GM12878 (cell line): ENCODE measurements around the gene CAMTA1. TPM values are rescaled to one million over a fixed set of nuclear protein-coding genes. Genes with fewer than 3 reads are reported as not detected.

Experiments used
- ATAC-seq: fragments of 200-7000 bp; cut with Tn5 transposase; 3 replicates; pipeline ENCODE4 v1.9.1; 2020; ENCODE audit warnings: mild to moderate bottlenecking, moderate library complexity
- BruUV-seq: library from RNA; stranded (reverse); fragments of 400-500 nt; replicated peaks from 2 replicates; lab custom pipeline; 2021; lab: Mats Ljungman, UMichigan
- CTCF ChIA-PET: fragments of 300-600 bp; sonication (Branson Sonifier 250); formaldehyde crosslinking; extraction: SDS; loops from one replicate; lab custom pipeline; 2021; ENCODE audit warnings: inconsistent platforms; lab: Yijun Ruan, JAX
- POLR2A ChIA-PET: fragments of 350-600 bp; formaldehyde crosslinking; extraction: SDS; loops from one replicate; lab custom pipeline; 2021; ENCODE audit warnings: inconsistent platforms; lab: Charles Lee
- RAD21 ChIA-PET: fragments of 300-600 bp; sonication (Branson Sonifier 250); formaldehyde crosslinking; loops from one replicate; lab custom pipeline; 2023; ENCODE audit warnings: antibody characterized with exemption; ENCODE audit not compliant: unreplicated experiment; lab: Charles Lee
- SMC1A ChIA-PET: fragments of 300-600 bp; sonication (Branson Sonifier 250); formaldehyde crosslinking; loops from one replicate; lab custom pipeline; 2023; ENCODE audit not compliant: unreplicated experiment, uncharacterized antibody; lab: Charles Lee
- DNase-seq: peaks from one replicate; pipeline ENCODE4 v3.0.0-alpha.2; 2011; ENCODE audit warnings: low read depth, low spot score
- FAIRE-seq: peaks from 3 replicates; lab custom pipeline; 2011; peaks lifted over from hg19 to GRCh38; lab: Jason Lieb, UNC
- H2AFZ ChIP-seq: 2 replicates; pipeline ENCODE4 v1.6.0; 2011; ENCODE audit warnings: low read depth, low read length, control low read depth; ENCODE audit not compliant: control insufficient read depth
- H3K27ac ChIP-seq: 2 replicates; pipeline ENCODE4 v1.5.1; 2011; ENCODE audit warnings: control low read depth; ENCODE audit not compliant: control insufficient read depth, insufficient read depth
- H3K27me3 ChIP-seq, 2 experiments: replicated peaks in 1 of 2; 2 replicates each; pipeline versions ENCODE4 v1.6.0 to v1.6.1; 2011; ENCODE audit warnings: low read length in 1 of 2; ENCODE audit not compliant: control insufficient read depth in 2 of 2, insufficient read depth in 2 of 2
- H3K36me3 ChIP-seq, 2 experiments: 2 replicates each; pipeline ENCODE4 v1.5.1; 2011; ENCODE audit warnings: low read length in 1 of 2; ENCODE audit not compliant: control insufficient read depth in 2 of 2, insufficient read depth in 2 of 2
- H3K4me1 ChIP-seq: 2 replicates; pipeline ENCODE4 v1.6.1; 2011; ENCODE audit warnings: mild to moderate bottlenecking, low read length, moderate library complexity, mixed read lengths; ENCODE audit not compliant: control insufficient read depth, insufficient read depth
- H3K4me2 ChIP-seq: 2 replicates; pipeline ENCODE4 v1.6.0; 2011; ENCODE audit warnings: control low read depth; ENCODE audit not compliant: control insufficient read depth, insufficient read depth
- H3K4me3 ChIP-seq: fragments of 200-600 bp; sonication (generic); 2 replicates; pipeline ENCODE4 v1.5.1; 2016
- H3K79me2 ChIP-seq: 2 replicates; pipeline ENCODE4 v1.6.0; 2011; ENCODE audit warnings: low read length; ENCODE audit not compliant: control insufficient read depth, insufficient read depth
- H3K9ac ChIP-seq: 2 replicates; pipeline ENCODE4 v1.8.0; 2011; ENCODE audit warnings: low read length, control low read depth, mixed read lengths; ENCODE audit not compliant: control insufficient read depth, insufficient read depth
- H3K9me3 ChIP-seq: replicated peaks from 3 replicates; pipeline ENCODE4 v1.5.1; 2011; ENCODE audit warnings: mild to moderate bottlenecking, low read length; ENCODE audit not compliant: control insufficient read depth, insufficient read depth
- H4K20me1 ChIP-seq: 2 replicates; pipeline ENCODE4 v1.6.0; 2011; ENCODE audit not compliant: control insufficient read depth, insufficient read depth
- CHD4 ChIP-seq: fragments of 200-600 bp; sonication (generic); IDR thresholded peaks from 2 replicates; pipeline ENCODE4 v1.6.1; 2016; ENCODE audit warnings: mild to moderate bottlenecking
- CREM ChIP-seq: IDR thresholded peaks from 2 replicates; pipeline ENCODE4 v1.6.1; 2014; ENCODE audit warnings: antibody characterized with exemption, low read depth
- DPF2 ChIP-seq: fragments of 450-650 bp; IDR thresholded peaks from 2 replicates; pipeline ENCODE4 v1.6.1; 2017; ENCODE audit warnings: mild to moderate bottlenecking
- EP300 ChIP-seq, 2 experiments: fragments of 150-350 bp in 1 of 2; IDR thresholded peaks; 2 replicates each; pipeline ENCODE4 v1.6.1; 2011 to 2012; ENCODE audit warnings: low read depth in 2 of 2, low read length in 2 of 2, borderline replicate concordance in 1 of 2, improper control_type of control experiment in 1 of 2, inconsistent platforms in 1 of 2; ENCODE audit not compliant: control insufficient read depth in 1 of 2
- EZH2 ChIP-seq: IDR thresholded peaks from 2 replicates; pipeline ENCODE4 v1.6.1; 2012; ENCODE audit warnings: low read depth, mild to moderate bottlenecking, control low read depth, inconsistent platforms, low read length, borderline replicate concordance; ENCODE audit not compliant: control insufficient read depth
- JUNB ChIP-seq: IDR thresholded peaks from 2 replicates; pipeline ENCODE4 v1.6.1; 2016; ENCODE audit warnings: antibody characterized with exemption, mild to moderate bottlenecking
- KAT2A ChIP-seq: conservative IDR thresholded peaks from 2 replicates; pipeline ENCODE4 v1.6.1; 2011; ENCODE audit warnings: low read depth, low read length; ENCODE audit not compliant: control insufficient read depth
- NRF1 ChIP-seq: conservative IDR thresholded peaks from 2 replicates; pipeline ENCODE4 v1.6.1; 2011; ENCODE audit warnings: mild to moderate bottlenecking, low read depth, low read length, improper control_type of control experiment
- RAD51 ChIP-seq: fragments of 450-650 bp; IDR thresholded peaks from 2 replicates; pipeline ENCODE4 v1.6.1; 2016; ENCODE audit warnings: moderate library complexity, mild to moderate bottlenecking, inconsistent platforms
- RFX5 ChIP-seq: IDR thresholded peaks from 2 replicates; pipeline ENCODE4 v1.6.1; 2011; ENCODE audit warnings: low read depth, low read length, improper control_type of control experiment
- SREBF2 ChIP-seq: IDR thresholded peaks from 2 replicates; pipeline ENCODE4 v1.6.1; 2012; ENCODE audit warnings: mild to moderate bottlenecking, low read length
- STAT1 ChIP-seq: fragments of 450-650 bp; conservative IDR thresholded peaks from 2 replicates; pipeline ENCODE4 v1.6.1; 2014; ENCODE audit warnings: antibody characterized with exemption, mild to moderate bottlenecking
- WGBS: methylation state at CpG from one replicate; pipeline ENCODE4 v1.1.6; 2016; ENCODE audit warnings: low lambda C conversion rate; ENCODE audit not compliant: insufficient replicate concordance, insufficient coverage; ENCODE audit errors: missing lambda C conversion rate; 5-methylcytosine and 5-hydroxymethylcytosine counted together
- in situ Hi-C: fragments of 300-500 bp; cut with MboI; formaldehyde crosslinking; loops from 9 replicates; pipeline ENCODE4 v1.14.3; 2018; ENCODE audit warnings: mixed read lengths
- intact Hi-C: fragments of 100-400 bp; cut with micrococcal nuclease; formaldehyde crosslinking; loops from one replicate; pipeline ENCODE4 v1.14.2; 2022; ENCODE audit not compliant: unreplicated experiment
- polyA plus RNA-seq, 11 experiments: library from polyadenylated mRNA; depleted of rRNA in 4 of 11; unstranded in 6 of 11; stranded (reverse) in 5 of 11; fragments of >200 nt; fragmentation: Nextera tagmentation in 4 of 11; fragmentation: Illumina TruSeq in 1 of 11; extraction: Ambion mirVana in 4 of 11; extraction: Trizol in 1 of 11; gene quantifications; 1 replicate in 1 of 11; 2 replicates in 10 of 11; pipeline versions ENCODE4 v1.2.1 to v1.2.3, GENCODE V29; 2011 to 2016; ENCODE audit warnings: inconsistent platforms in 2 of 11, missing spikeins in 2 of 11, low read depth in 1 of 11
- total RNA-seq, 4 experiments: library from RNA; depleted of rRNA in 3 of 4; stranded (reverse); fragments of >200 nt in 3 of 4; fragmentation: Illumina TruSeq in 1 of 4; extraction: Trizol in 1 of 4; gene quantifications; 2 replicates each; pipeline versions ENCODE4 v1.2.1 to v1.2.3, GENCODE V29; 2013 to 2021
- TF ChIP-seq, protein P1 (sequence below): IDR thresholded peaks from 2 replicates; pipeline ENCODE4 v1.6.1; 2012; ENCODE audit warnings: low read length, inconsistent platforms

The CAMTA1 gene
- total and polyA plus RNA-seq, 10 of the 15 experiments (the other 5 are each of a cell fraction or from before 2014, with no cell fraction given): 37.7 to 148 (median 76.4) TPM

DNA sequence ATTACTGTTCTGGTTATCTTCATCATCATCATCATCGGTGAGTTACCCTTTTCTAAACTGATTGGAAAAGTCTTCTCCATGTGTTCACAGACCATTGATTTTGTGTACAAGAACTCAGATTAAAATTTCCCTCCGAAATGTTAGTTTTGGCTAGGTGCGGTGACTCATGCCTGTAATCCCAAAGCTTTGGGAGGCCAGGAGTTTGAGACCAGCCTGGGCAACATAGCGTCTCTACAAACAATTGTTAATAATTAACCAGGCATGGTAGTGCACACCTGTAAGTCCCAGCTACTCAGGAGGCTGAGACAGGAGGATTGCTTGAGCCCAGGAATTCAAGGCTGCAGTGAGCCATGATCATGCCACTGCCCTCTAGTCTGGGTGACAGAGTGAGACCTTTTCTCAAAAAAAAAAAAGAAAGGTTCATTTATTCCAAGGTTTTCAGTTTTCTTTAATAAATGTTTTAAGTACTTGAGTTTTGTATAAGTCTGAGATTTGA lies 992.9 kb downstream of the CAMTA1 start:
- no peak overlapping the region for H3K4me3 ChIP-seq
- peaks cover 7% of the 10 kb centered on the region; the same call in 1 of the 2 replicates for H3K4me1 ChIP-seq
- intact Hi-C loops: no loop called here
- H3K9me3 ChIP-seq: no peaks in the 10 kb centered on the region
- no peak for ATAC-seq
- ChIA-PET RAD21 (no interaction called here), SMC1A (no interaction called here), CTCF (interaction anchor here (1.6 kb wide), 1 partner anchor 25 kb away, joined by 4 read pairs; no protein-coding TSS in a partner anchor), POLR2A (no interaction called here)
- no peaks in the 10 kb centered on the region; the same call in 1 of the 2 replicates for H3K79me2 ChIP-seq
- peaks cover 2 to 19% of the 10 kb centered on the region in 2 experiments; a peak in 3 of 4 replicates for H3K36me3 ChIP-seq
- H3K27ac ChIP-seq: no peak overlapping the region
- no peak overlapping the region for H3K9ac ChIP-seq
- no peak overlapping the region for H2AFZ ChIP-seq
- 89% methylated on average over 4 of the region's 4 CpGs for WGBS
- DNase-seq: no peak
- no peaks in the 10 kb centered on the region for H4K20me1 ChIP-seq
- TF ChIP-seq SREBF2: no peak
- TF ChIP-seq NRF1: no peak
- in situ Hi-C loops: no loop called here
- no peaks in the 10 kb centered on the region for H3K27me3 ChIP-seq
- BruUV-seq: no TSS peak
- no peak for FAIRE-seq
- no peak overlapping the region for H3K4me2 ChIP-seq

DNA sequence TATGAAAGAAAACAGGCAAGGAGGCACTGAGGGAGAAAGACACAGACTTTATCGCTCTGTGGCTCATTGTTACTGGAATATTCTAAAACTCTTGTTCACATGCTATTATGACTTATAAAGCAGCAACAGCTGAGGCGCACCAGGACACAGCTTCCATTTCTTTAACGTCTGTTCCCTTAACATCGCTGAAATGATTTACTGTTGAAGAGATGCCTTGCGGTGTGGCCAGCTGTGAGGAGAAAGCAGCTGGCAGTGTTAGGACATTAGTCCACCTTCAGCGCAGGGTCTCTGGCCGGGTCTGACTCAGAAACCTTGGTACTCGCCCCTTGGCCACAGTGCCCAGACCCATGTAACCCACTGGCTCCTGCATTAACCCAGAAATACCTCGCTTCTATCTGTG lies 995.7 kb downstream of the CAMTA1 start:
- H3K36me3 ChIP-seq: peaks cover 2 to 14% of the 10 kb centered on the region in 2 experiments; a peak in 3 of 4 replicates
- no peaks in the 10 kb centered on the region for H3K27me3 ChIP-seq
- no peak overlapping the region for H3K4me3 ChIP-seq
- CTCF ChIA-PET: interaction anchor here (0.9 to 1.0 kb wide), 2 partner anchors 19 to 143 kb away, joined by 3 read pairs; no protein-coding TSS in a partner anchor
- H4K20me1 ChIP-seq: no peaks in the 10 kb centered on the region
- no peak overlapping the region for H3K9ac ChIP-seq
- SMC1A ChIA-PET: no interaction called here
- WGBS: 99% methylated on average over 9 of the region's 9 CpGs
- POLR2A ChIA-PET: no interaction called here
- H3K79me2 ChIP-seq: no peaks in the 10 kb centered on the region
- in situ Hi-C loops: no loop called here
- RAD21 ChIA-PET: no interaction called here
- FAIRE-seq (no peak), ATAC-seq (no peak), DNase-seq (no peak)
- no TSS peak for BruUV-seq
- TF ChIP-seq RAD51: no peak
- TF ChIP-seq EZH2: no peak
- TF ChIP-seq CREM: no peak
- no peak for TF ChIP-seq EP300 (IDR thresholded peaks at IDR 0.05; ENCODE audit: borderline replicate concordance in 1 of 2, control insufficient read depth in 1 of 2, low read depth in 2 of 2, low read length in 2 of 2)
- TF ChIP-seq KAT2A: no peak
- no peak for TF ChIP-seq RFX5
- TF ChIP-seq CHD4: no peak
- TF ChIP-seq, protein P1, sequence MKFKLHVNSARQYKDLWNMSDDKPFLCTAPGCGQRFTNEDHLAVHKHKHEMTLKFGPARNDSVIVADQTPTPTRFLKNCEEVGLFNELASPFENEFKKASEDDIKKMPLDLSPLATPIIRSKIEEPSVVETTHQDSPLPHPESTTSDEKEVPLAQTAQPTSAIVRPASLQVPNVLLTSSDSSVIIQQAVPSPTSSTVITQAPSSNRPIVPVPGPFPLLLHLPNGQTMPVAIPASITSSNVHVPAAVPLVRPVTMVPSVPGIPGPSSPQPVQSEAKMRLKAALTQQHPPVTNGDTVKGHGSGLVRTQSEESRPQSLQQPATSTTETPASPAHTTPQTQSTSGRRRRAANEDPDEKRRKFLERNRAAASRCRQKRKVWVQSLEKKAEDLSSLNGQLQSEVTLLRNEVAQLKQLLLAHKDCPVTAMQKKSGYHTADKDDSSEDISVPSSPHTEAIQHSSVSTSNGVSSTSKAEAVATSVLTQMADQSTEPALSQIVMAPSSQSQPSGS: no peak
- TF ChIP-seq STAT1: no peak
- no peak for TF ChIP-seq DPF2
- no peak for TF ChIP-seq JUNB
- intact Hi-C loops: no loop called here
- H3K4me1 ChIP-seq: peaks cover 7% of the 10 kb centered on the region; the same call in 1 of the 2 replicates
- H2AFZ ChIP-seq: no peak overlapping the region
- no peaks in the 10 kb centered on the region for H3K9me3 ChIP-seq
- H3K27ac ChIP-seq: no peak overlapping the region
- no peak overlapping the region for H3K4me2 ChIP-seq
